ENCODE data around the gene ADGRG7. TPM values are rescaled to one million over a fixed set of nuclear protein-coding genes. Genes with fewer than 3 reads are reported as not detected.

The ADGRG7 gene
- total and polyA plus RNA-seq, 4 donors: 0.08 to 1.4 (median 0.51) TPM; not detected in 1

- intact Hi-C loops (cut with DNase I): no loop called here
- H3K4me1 ChIP-seq (ENCODE audit: control insufficient read depth in 1 of 2, insufficient read depth in 2 of 2, low read length in 2 of 2): no peaks in the 10 kb centered on the region
- DNase-seq: no peak
- 63 to 67% methylated on average over 5 of the region's 5 CpGs for WGBS, 2 donors
- no peaks in the 10 kb centered on the region for H3K9me3 ChIP-seq (ENCODE audit: control insufficient read depth, low read length)
- no peaks in the 10 kb centered on the region for H3K36me3 ChIP-seq (ENCODE audit: control insufficient read depth in 1 of 2, insufficient read depth in 2 of 2, low read length in 1 of 2)
- ATAC-seq (ENCODE audit: low FRiP score): no peak
- no peak overlapping the region for H3K4me3 ChIP-seq (ENCODE audit: low read length in 2 of 2)
- H3K27ac ChIP-seq (ENCODE audit: low read depth in 1 of 2, low read length in 2 of 2): no peak overlapping the region
- no peaks in the 10 kb centered on the region for H3K27me3 ChIP-seq (ENCODE audit: control insufficient read depth in 1 of 2, insufficient read depth in 2 of 2, low read length in 1 of 2)
Measured at GRCh38 chr3:100697723-100698285, 88.4 kb downstream of the ADGRG7 start.

- intact Hi-C loops (cut with DNase I): no loop called here
- Histone ChIP-seq H3K9me3 (ENCODE audit: control insufficient read depth, low read length) (no peaks in the 10 kb centered on the region), H3K36me3 (ENCODE audit: control insufficient read depth in 1 of 2, insufficient read depth in 2 of 2, low read length in 1 of 2) (no peaks in the 10 kb centered on the region), H3K4me3 (ENCODE audit: low read length in 2 of 2) (no peak overlapping the region), H3K27me3 (ENCODE audit: control insufficient read depth in 1 of 2, insufficient read depth in 2 of 2, low read length in 1 of 2) (no peaks in the 10 kb centered on the region), H3K27ac (ENCODE audit: low read depth in 1 of 2, low read length in 2 of 2) (no peak overlapping the region), H3K4me1 (ENCODE audit: control insufficient read depth in 1 of 2, insufficient read depth in 2 of 2, low read length in 2 of 2) (no peaks in the 10 kb centered on the region)
- ATAC-seq (ENCODE audit: low FRiP score): no peak
- no peak for DNase-seq
- 47 to 49% methylated on average over 3 of the region's 3 CpGs for WGBS, 2 donors
Measured at GRCh38 chr3:100698736-100699135, 89.3 kb downstream of the ADGRG7 start.

- no peak for DNase-seq
- intact Hi-C loops (cut with DNase I): no loop called here
- no peaks in the 10 kb centered on the region for H3K36me3 ChIP-seq (ENCODE audit: control insufficient read depth in 1 of 2, insufficient read depth in 2 of 2, low read length in 1 of 2)
- ATAC-seq (ENCODE audit: low FRiP score): no peak
- no peak overlapping the region for H3K27ac ChIP-seq (ENCODE audit: low read depth in 1 of 2, low read length in 2 of 2)
- H3K27me3 ChIP-seq (ENCODE audit: control insufficient read depth in 1 of 2, insufficient read depth in 2 of 2, low read length in 1 of 2): no peaks in the 10 kb centered on the region
- no peaks in the 10 kb centered on the region for H3K9me3 ChIP-seq (ENCODE audit: control insufficient read depth, low read length)
- H3K4me3 ChIP-seq (ENCODE audit: low read length in 2 of 2): no peak overlapping the region
- H3K4me1 ChIP-seq (ENCODE audit: control insufficient read depth in 1 of 2, insufficient read depth in 2 of 2, low read length in 2 of 2): no peaks in the 10 kb centered on the region
- WGBS, 2 donors: 76 to 80% methylated on average over 5 of the region's 5 CpGs
Measured at GRCh38 chr3:100700708-100701107, 91.3 kb downstream of the ADGRG7 start.

- H3K36me3 ChIP-seq (ENCODE audit: control insufficient read depth in 1 of 2, insufficient read depth in 2 of 2, low read length in 1 of 2): no peaks in the 10 kb centered on the region
- H3K4me1 ChIP-seq (ENCODE audit: control insufficient read depth in 1 of 2, insufficient read depth in 2 of 2, low read length in 2 of 2): no peaks in the 10 kb centered on the region
- peaks cover 0 to 2% of the 10 kb centered on the region in 2 donors for H3K27me3 ChIP-seq (ENCODE audit: control insufficient read depth in 1 of 2, insufficient read depth in 2 of 2, low read length in 1 of 2)
- ATAC-seq (ENCODE audit: low FRiP score) (no peak), DNase-seq (no peak)
- intact Hi-C loops (cut with DNase I): no loop called here
- H3K4me3 ChIP-seq (ENCODE audit: low read length in 2 of 2): no peak overlapping the region
- no peak overlapping the region for H3K27ac ChIP-seq (ENCODE audit: low read depth in 1 of 2, low read length in 2 of 2)
- WGBS, 2 donors: 75% methylated on average over 4 of the region's 4 CpGs
- no peaks in the 10 kb centered on the region for H3K9me3 ChIP-seq (ENCODE audit: control insufficient read depth, low read length)
Measured at GRCh38 chr3:100702082-100702979, 92.9 kb downstream of the ADGRG7 start.

GRCh38 chr3:100702980-100703345, 93.6 kb downstream of the ADGRG7 start:
- Histone ChIP-seq H3K9me3 (ENCODE audit: control insufficient read depth, low read length) (no peaks in the 10 kb centered on the region), H3K4me1 (ENCODE audit: control insufficient read depth in 1 of 2, insufficient read depth in 2 of 2, low read length in 2 of 2) (no peaks in the 10 kb centered on the region), H3K36me3 (ENCODE audit: control insufficient read depth in 1 of 2, insufficient read depth in 2 of 2, low read length in 1 of 2) (no peaks in the 10 kb centered on the region), H3K4me3 (ENCODE audit: low read length in 2 of 2) (no peak overlapping the region), H3K27ac (ENCODE audit: low read depth in 1 of 2, low read length in 2 of 2) (no peak overlapping the region), H3K27me3 (ENCODE audit: control insufficient read depth in 1 of 2, insufficient read depth in 2 of 2, low read length in 1 of 2) (peaks cover 0 to 2% of the 10 kb centered on the region in 2 donors)
- ATAC-seq (ENCODE audit: low FRiP score): no peak
- intact Hi-C loops (cut with DNase I): no loop called here
- no peak for DNase-seq
- 64 to 67% methylated on average over 5 of the region's 5 CpGs for WGBS, 2 donors

GRCh38 chr3:100703865-100704264, 94.5 kb downstream of the ADGRG7 start:
- ATAC-seq (ENCODE audit: low FRiP score): no peak
- H3K4me3 ChIP-seq (ENCODE audit: low read length in 2 of 2): no peak overlapping the region
- H3K27me3 ChIP-seq (ENCODE audit: control insufficient read depth in 1 of 2, insufficient read depth in 2 of 2, low read length in 1 of 2): peaks cover 0 to 2% of the 10 kb centered on the region in 2 donors
- WGBS, 2 donors: 75% methylated on average over 4 of the region's 4 CpGs
- H3K27ac ChIP-seq (ENCODE audit: low read depth in 1 of 2, low read length in 2 of 2): no peak overlapping the region
- H3K4me1 ChIP-seq (ENCODE audit: control insufficient read depth in 1 of 2, insufficient read depth in 2 of 2, low read length in 2 of 2): no peaks in the 10 kb centered on the region
- no peaks in the 10 kb centered on the region for H3K9me3 ChIP-seq (ENCODE audit: control insufficient read depth, low read length)
- H3K36me3 ChIP-seq (ENCODE audit: control insufficient read depth in 1 of 2, insufficient read depth in 2 of 2, low read length in 1 of 2): no peaks in the 10 kb centered on the region
- intact Hi-C loops (cut with DNase I): no loop called here
- DNase-seq: no peak

GRCh38 chr3:100706365-100706764, 97.0 kb downstream of the ADGRG7 start:
- WGBS, 2 donors: 59 to 62% methylated on average over 3 of the region's 3 CpGs
- Histone ChIP-seq H3K9me3 (ENCODE audit: control insufficient read depth, low read length) (no peaks in the 10 kb centered on the region), H3K36me3 (ENCODE audit: control insufficient read depth in 1 of 2, insufficient read depth in 2 of 2, low read length in 1 of 2) (no peaks in the 10 kb centered on the region), H3K4me1 (ENCODE audit: control insufficient read depth in 1 of 2, insufficient read depth in 2 of 2, low read length in 2 of 2) (peaks cover 0 to 3% of the 10 kb centered on the region in 2 donors), H3K27ac (ENCODE audit: low read depth in 1 of 2, low read length in 2 of 2) (no peak overlapping the region), H3K4me3 (ENCODE audit: low read length in 2 of 2) (no peak overlapping the region), H3K27me3 (ENCODE audit: control insufficient read depth in 1 of 2, insufficient read depth in 2 of 2, low read length in 1 of 2) (peaks cover 0 to 2% of the 10 kb centered on the region in 2 donors)
- ATAC-seq (ENCODE audit: low FRiP score) (no peak), DNase-seq (no peak)
- intact Hi-C loops (cut with DNase I): no loop called here

- Histone ChIP-seq H3K4me1 (ENCODE audit: control insufficient read depth in 1 of 2, insufficient read depth in 2 of 2, low read length in 2 of 2) (peaks cover 0 to 3% of the 10 kb centered on the region in 2 donors), H3K27me3 (ENCODE audit: control insufficient read depth in 1 of 2, insufficient read depth in 2 of 2, low read length in 1 of 2) (peaks cover 0 to 2% of the 10 kb centered on the region in 2 donors), H3K9me3 (ENCODE audit: control insufficient read depth, low read length) (no peaks in the 10 kb centered on the region), H3K4me3 (ENCODE audit: low read length in 2 of 2) (peak overlapping the region; percentile 24 to 45), H3K36me3 (ENCODE audit: control insufficient read depth in 1 of 2, insufficient read depth in 2 of 2, low read length in 1 of 2) (no peaks in the 10 kb centered on the region), H3K27ac (ENCODE audit: low read depth in 1 of 2, low read length in 2 of 2) (peak overlapping the region in 1 of 2 donors; percentile 39)
- DNase-seq (no peak), ATAC-seq (ENCODE audit: low FRiP score) (no peak)
- 88 to 93% methylated on average over 3 of the region's 3 CpGs for WGBS, 2 donors
- intact Hi-C loops (cut with DNase I): no loop called here
Measured at GRCh38 chr3:100708644-100708988, 99.2 kb downstream of the ADGRG7 start.

All from aorta (tissue), 5 donors.